MCF 10A (cell line): Measurements from ENCODE around the gene TYK2. TPM values are rescaled to one million over a fixed set of nuclear protein-coding genes. Genes with fewer than 3 reads are reported as not detected.
"Not testable (repeated sequence)": the region's sequence is repeated elsewhere in the genome, so short reads cannot be mapped to it uniquely, and the experiment has no call there.

ENCODE experiments used
- BruUV-seq: library from RNA; stranded (reverse); fragments of 400-500 nt; replicated peaks from 2 replicates; lab custom pipeline; 2021; lab: Mats Ljungman, UMichigan
- CTCF ChIA-PET: fragments of 300-600 bp; sonication (Branson Sonifier 250); formaldehyde crosslinking; extraction: SDS; loops from one replicate; lab custom pipeline; 2021; ENCODE audit warnings: antibody characterized with exemption, inconsistent platforms; lab: Yijun Ruan, JAX
- POLR2A ChIA-PET: fragments of 300-600, 350-650 bp; sonication (Branson Sonifier 250); formaldehyde crosslinking; extraction: SDS; loops from one replicate; lab custom pipeline; 2020; ENCODE audit warnings: antibody characterized with exemption, inconsistent platforms; lab: Yijun Ruan, JAX
- DNase-seq: peaks from one replicate; pipeline ENCODE4 v3.0.0-alpha.2; 2018; ENCODE audit not compliant: unreplicated experiment
- H3K27ac Mint-ChIP-seq: one replicate; pipeline ENCODE4 v1.8.0; 2022; ENCODE audit warnings: mild to moderate bottlenecking, low read depth, mixed read lengths; ENCODE audit not compliant: unreplicated experiment
- H3K27me3 Mint-ChIP-seq: one replicate; pipeline ENCODE4 v1.8.0; 2022; ENCODE audit warnings: mixed read lengths; ENCODE audit not compliant: insufficient read depth, unreplicated experiment
- H3K36me3 Mint-ChIP-seq: one replicate; pipeline ENCODE4 v1.8.0; 2022; ENCODE audit warnings: mild to moderate bottlenecking, moderate library complexity, mixed read lengths; ENCODE audit not compliant: insufficient read depth, unreplicated experiment
- H3K4me1 Mint-ChIP-seq: one replicate; pipeline ENCODE4 v1.8.0; 2022; ENCODE audit warnings: mixed read lengths; ENCODE audit not compliant: insufficient read depth, unreplicated experiment
- H3K4me3 Mint-ChIP-seq: one replicate; pipeline ENCODE4 v1.8.0; 2022; ENCODE audit warnings: mild to moderate bottlenecking, moderate library complexity, mixed read lengths; ENCODE audit not compliant: unreplicated experiment
- H3K9me3 Mint-ChIP-seq: one replicate; pipeline ENCODE4 v1.8.0; 2022; ENCODE audit warnings: mixed read lengths; ENCODE audit not compliant: unreplicated experiment
- intact Hi-C: fragments of 100-400 bp; cut with micrococcal nuclease; formaldehyde crosslinking; loops from 2 replicates; pipeline ENCODE4 v1.14.1; 2022
- total RNA-seq: library from RNA; stranded (reverse); gene quantifications from 2 replicates; pipeline ENCODE4 v1.2.3, GENCODE V29; 2022
- TF ChIP-seq, protein P1 (sequence below): fragments of 200-600 bp; IDR thresholded peaks from one replicate; pipeline ENCODE4 v1.8.0; 2022; ENCODE audit warnings: antibody characterized with exemption, mild to moderate bottlenecking; ENCODE audit not compliant: unreplicated experiment

The TYK2 gene
- total RNA-seq, 1 experiment from 2014 or later: 75.0 TPM

DNA sequence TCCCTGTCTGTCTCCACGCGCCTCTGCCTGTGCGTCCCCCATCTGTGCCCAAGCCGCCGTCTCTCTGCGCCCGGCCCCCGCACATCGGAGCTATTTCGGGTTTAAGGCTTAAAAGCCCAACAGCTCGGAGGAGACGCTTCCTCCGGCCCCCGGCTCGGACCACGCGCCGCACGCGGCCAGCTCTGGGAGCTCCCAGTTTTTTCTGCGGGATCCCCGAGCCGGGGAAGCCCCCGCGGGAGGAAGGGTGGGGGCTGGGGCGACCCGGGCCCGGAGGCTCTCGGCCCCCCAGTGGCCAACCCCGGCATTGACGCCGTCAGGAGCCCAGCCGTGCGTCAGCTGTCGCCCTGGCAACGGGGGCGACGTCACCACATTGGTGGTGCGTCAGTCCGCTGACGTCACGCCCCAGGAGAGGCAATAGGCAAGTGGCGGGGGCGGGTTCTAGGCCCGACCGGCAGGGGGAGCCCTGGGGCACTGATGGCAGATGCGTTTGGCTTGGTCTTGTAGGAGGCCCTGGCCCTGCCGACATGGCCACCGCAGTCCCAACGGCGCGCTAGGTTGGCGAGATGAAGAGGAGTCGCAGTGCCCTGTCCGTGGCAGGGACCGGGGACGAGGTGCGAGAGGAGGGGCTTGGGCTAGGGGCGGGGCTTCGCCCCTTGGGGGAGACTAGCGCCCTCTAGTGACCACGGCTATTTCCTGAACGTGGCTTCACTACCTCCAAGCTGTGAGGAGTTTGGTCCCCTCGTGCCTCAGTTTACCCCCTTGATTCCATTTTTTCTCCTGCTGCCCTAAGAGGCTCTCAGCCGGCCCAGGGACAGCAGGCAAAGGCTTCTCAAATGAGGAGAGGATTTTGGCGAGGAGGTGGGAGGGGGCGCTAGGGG lies 36.2 kb upstream of the TYK2 start:
- DNase-seq: peak; percentile 54
- no TSS peak for BruUV-seq

DNA sequence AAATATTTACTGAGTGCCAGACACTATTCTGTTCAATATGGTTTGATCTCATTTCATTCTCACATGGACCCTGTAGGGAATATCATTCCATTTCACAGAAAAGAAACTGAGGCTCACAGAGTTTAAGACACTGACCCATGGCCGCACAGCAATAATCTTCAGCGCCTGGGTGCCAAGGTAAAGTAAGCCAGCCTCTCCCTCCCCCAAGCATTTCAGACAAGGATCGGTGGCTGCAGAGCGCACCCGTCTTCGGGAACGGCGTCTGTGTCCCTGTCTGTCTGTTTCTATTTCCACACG lies 35.7 kb upstream of the TYK2 start:
- intact Hi-C loops: no loop called here
- ChIA-PET CTCF (interaction anchor here (1.2 to 6.4 kb wide), 3 partner anchors 8 to 19 kb away, joined by 5 to 74 read pairs (median 6); partner anchors contain the start of gene CDC37), POLR2A (no interaction called here)
- H3K36me3 Mint-ChIP-seq: no peaks in the 10 kb centered on the region
- DNase-seq: no peak
- H3K27me3 Mint-ChIP-seq: peaks cover 28% of the 10 kb centered on the region
- H3K27ac Mint-ChIP-seq: no peak overlapping the region
- H3K4me3 Mint-ChIP-seq: no peak overlapping the region
- H3K4me1 Mint-ChIP-seq: peaks cover 25% of the 10 kb centered on the region
- no TSS peak for BruUV-seq
- no peaks in the 10 kb centered on the region for H3K9me3 Mint-ChIP-seq
- TF ChIP-seq, protein P1, sequence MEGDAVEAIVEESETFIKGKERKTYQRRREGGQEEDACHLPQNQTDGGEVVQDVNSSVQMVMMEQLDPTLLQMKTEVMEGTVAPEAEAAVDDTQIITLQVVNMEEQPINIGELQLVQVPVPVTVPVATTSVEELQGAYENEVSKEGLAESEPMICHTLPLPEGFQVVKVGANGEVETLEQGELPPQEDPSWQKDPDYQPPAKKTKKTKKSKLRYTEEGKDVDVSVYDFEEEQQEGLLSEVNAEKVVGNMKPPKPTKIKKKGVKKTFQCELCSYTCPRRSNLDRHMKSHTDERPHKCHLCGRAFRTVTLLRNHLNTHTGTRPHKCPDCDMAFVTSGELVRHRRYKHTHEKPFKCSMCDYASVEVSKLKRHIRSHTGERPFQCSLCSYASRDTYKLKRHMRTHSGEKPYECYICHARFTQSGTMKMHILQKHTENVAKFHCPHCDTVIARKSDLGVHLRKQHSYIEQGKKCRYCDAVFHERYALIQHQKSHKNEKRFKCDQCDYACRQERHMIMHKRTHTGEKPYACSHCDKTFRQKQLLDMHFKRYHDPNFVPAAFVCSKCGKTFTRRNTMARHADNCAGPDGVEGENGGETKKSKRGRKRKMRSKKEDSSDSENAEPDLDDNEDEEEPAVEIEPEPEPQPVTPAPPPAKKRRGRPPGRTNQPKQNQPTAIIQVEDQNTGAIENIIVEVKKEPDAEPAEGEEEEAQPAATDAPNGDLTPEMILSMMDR: no peak

More for the DNA sequence above, 36.2 kb upstream of the TYK2 start:
- TF ChIP-seq, protein P1: peak; percentile 80
- Mint-ChIP-seq H3K4me3 (peak overlapping the region; percentile 55), H3K4me1 (peaks cover 25% of the 10 kb centered on the region), H3K9me3 (no peaks in the 10 kb centered on the region), H3K27me3 (peaks cover 33% of the 10 kb centered on the region), H3K36me3 (no peaks in the 10 kb centered on the region), H3K27ac (no peak overlapping the region)
- POLR2A ChIA-PET: no interaction called here
- intact Hi-C loops: no loop called here
- CTCF ChIA-PET: interaction anchor here (0.6 to 6.4 kb wide), 7 partner anchors 8 to 375 kb away, joined by 3 to 74 read pairs (median 4); partner anchors contain the start of gene CDC37

DNA sequence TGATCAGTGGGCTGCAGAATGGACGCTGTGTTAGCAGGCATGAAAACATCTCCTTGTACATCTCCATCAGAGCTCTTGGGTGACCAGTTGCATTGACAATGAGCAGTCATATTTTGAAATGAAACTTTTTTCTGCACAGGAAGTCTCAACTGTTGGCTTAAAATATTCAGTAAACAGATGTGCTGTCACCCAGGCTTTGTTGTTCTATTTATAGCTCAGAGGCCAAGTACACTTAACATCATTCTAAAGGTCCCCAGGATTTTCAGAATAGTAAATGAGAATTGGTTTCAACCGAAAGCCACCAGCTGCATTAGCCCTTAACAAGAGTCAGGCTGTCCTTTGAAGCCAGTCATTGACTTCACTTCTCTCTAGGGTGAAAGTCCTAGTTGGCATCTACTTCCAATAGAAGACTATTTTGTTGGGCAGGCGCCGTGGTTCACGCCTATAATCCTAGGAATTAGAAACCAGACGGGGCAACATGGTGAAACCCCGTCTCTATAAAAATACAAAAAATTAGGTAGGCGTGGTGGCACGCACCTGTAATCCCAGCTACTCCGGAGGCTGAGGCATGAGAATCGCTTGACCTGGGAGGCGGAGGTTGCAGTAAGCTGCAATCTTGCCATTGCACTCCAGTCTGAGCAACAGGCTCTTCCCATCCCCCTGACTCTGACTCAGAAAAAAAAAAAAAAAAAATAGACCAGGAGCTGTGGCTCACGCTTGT lies 32.0 kb upstream of the TYK2 start:
- TF ChIP-seq, protein P1: no peak
- peaks cover 8% of the 10 kb centered on the region for H3K27me3 Mint-ChIP-seq
- H3K4me1 Mint-ChIP-seq: peaks cover 7% of the 10 kb centered on the region
- no peak overlapping the region for H3K27ac Mint-ChIP-seq
- DNase-seq: no peak
- intact Hi-C loops: no loop called here
- H3K36me3 Mint-ChIP-seq: no peaks in the 10 kb centered on the region
- H3K4me3 Mint-ChIP-seq: no peak overlapping the region
- no TSS peak for BruUV-seq
- H3K9me3 Mint-ChIP-seq: no peaks in the 10 kb centered on the region
- CTCF ChIA-PET: interaction anchor here (0.6 to 6.4 kb wide), 7 partner anchors 9 to 150 kb away, joined by 3 to 74 read pairs (median 5); partner anchors contain the start of gene CDC37
- POLR2A ChIA-PET: interaction anchor here (1.1 kb wide), 1 partner anchor 9 kb away, joined by 4 read pairs; the partner anchor contains the start of gene CDC37

DNA sequence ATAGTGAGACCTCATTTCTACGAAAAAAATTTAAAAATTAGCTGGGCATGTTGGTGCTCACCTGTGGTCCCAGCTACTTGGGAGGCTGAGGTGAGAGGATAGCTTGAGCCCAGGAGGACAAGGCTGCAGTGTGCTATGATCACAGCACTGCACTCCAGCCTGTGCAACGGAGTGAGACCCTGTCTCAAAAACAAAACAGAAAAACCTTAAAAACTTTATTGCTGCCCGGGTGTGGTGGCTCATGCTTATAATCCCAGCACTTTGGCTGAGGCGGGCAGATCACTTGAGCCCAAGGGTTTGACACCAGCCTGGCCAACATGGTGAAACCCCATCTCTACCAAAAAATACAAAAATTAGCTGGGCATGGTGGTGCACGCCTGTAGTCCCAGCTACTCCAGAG lies 30.9 kb upstream of the TYK2 start:
- intact Hi-C loops, POLR2A ChIA-PET, H3K36me3 Mint-ChIP-seq, DNase-seq, H3K4me1 Mint-ChIP-seq, H3K9me3 Mint-ChIP-seq, H3K27ac Mint-ChIP-seq, H3K4me3 Mint-ChIP-seq, BruUV-seq: not testable (repeated sequence)
- CTCF ChIA-PET: interaction anchor here (0.6 to 1.4 kb wide), 7 partner anchors 10 to 166 kb away, joined by 3 to 5 read pairs (median 4); no protein-coding TSS in a partner anchor
- peaks cover 11% of the 10 kb centered on the region for H3K27me3 Mint-ChIP-seq
